ENCODE data around the gene SCGB1D2.

The SCGB1D2 gene

DNA sequence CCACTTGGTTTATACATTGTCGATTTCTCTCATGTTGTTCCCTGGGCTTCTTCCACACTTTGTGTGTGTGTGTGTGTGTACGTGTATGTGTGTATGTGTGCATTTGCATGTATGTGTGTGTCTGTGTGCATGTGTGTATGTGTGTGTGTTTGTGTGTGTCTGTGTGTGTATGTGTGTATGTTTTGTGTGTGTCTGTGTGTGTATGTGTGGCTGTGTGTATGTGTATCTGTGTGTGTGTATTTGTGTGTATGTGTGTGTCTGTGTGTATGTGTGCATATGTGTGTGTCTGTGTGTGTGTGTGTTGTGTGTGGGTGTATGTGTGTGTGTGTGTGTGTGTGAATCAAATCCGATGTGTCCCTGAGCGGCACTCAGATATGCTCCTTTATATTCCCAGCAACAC is 4.5 kb upstream of the SCGB1D2 start:
- H3K4me3 Mint-ChIP-seq, result no peak overlapping the region
- H3K27me3 Mint-ChIP-seq, result peaks cover 43% of the 10 kb centered on the region
- no peaks in the 10 kb centered on the region for H3K4me1 Mint-ChIP-seq (ENCODE audit: low read depth)
- no peaks in the 10 kb centered on the region for H3K9me3 Mint-ChIP-seq
- H3K36me3 Mint-ChIP-seq (ENCODE audit: low read depth), result no peaks in the 10 kb centered on the region
- H3K27ac Mint-ChIP-seq, result no peak overlapping the region

DNA sequence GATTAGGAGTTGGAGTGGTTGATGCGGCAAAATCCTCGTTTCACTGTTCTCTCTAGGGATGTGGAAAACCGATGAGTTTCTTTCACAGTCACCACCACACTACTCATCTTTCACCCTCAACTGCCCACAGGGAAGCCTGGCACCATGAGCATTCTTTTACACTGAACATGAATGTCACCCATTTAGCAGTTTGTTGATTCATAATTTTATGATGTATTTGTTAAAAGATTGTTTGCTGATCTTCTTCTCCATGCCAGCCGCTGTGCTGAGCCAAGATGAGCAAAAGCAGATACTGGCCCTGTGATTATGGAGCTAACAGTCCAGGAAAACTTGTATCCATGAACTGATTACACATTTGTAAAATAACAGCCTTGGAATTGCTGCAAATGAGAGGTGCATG is 3.9 kb upstream of the SCGB1D2 start:
- no peaks in the 10 kb centered on the region for H3K9me3 Mint-ChIP-seq
- no peaks in the 10 kb centered on the region for H3K4me1 Mint-ChIP-seq (ENCODE audit: low read depth)
- no peaks in the 10 kb centered on the region for H3K36me3 Mint-ChIP-seq (ENCODE audit: low read depth)
- peaks cover 40% of the 10 kb centered on the region for H3K27me3 Mint-ChIP-seq
- H3K27ac Mint-ChIP-seq, result no peak overlapping the region
- no peak overlapping the region for H3K4me3 Mint-ChIP-seq

DNA sequence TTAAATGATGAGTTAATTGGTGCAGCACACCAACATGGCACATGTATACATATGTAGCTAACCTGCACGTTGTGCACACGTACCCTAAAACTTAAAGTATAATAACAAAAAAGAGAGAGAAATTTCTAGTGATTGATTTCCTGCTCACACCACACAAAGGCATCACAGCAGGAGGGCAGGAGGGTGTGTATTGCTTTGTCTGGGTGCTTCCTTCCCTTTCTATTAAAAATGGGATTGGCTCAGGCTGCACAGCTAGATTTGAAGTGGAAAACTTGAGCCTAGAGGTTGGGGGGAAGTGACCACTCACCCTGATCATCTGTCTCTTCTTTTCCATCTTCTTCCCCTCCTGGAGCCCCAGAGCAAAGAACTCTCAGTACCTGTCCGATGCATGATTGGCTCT is 944 bp upstream of the SCGB1D2 start:
- Mint-ChIP-seq H3K27ac (no peak overlapping the region), H3K27me3 (peaks cover 28% of the 10 kb centered on the region), H3K9me3 (no peaks in the 10 kb centered on the region), H3K4me3 (no peak overlapping the region), H3K4me1 (ENCODE audit: low read depth) (no peaks in the 10 kb centered on the region), H3K36me3 (ENCODE audit: low read depth) (no peaks in the 10 kb centered on the region)

DNA sequence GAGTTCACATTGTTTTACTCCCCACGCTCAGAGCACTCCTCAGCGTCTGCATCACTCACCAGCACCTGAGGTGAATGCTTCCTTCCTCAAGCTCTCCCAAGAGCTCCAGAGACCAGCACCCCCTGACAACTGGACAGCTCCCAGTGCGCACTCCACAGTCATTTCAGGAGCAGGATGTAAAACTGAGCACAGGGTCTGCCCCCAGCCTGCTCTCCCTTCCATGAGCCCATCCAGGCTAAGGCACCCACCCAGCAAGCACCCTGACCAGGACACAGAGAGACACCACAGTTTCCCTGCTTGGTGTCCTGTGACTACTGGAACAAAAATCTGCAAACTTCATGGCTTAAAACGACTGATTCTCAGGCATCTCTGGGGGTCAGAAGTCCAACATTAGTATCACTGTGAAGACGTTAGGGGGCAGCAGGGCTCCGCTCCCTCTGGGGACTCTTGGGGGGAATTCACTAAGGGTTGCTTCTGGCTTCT is 3.3 kb downstream of the SCGB1D2 start:
- H3K27me3 Mint-ChIP-seq, result peaks cover 29% of the 10 kb centered on the region
- H3K27ac Mint-ChIP-seq, result no peak overlapping the region
- peaks cover 11% of the 10 kb centered on the region for H3K9me3 Mint-ChIP-seq
- no peaks in the 10 kb centered on the region for H3K4me1 Mint-ChIP-seq (ENCODE audit: low read depth)
- H3K4me3 Mint-ChIP-seq, result no peak overlapping the region
- peaks cover 3% of the 10 kb centered on the region for H3K36me3 Mint-ChIP-seq (ENCODE audit: low read depth)

DNA sequence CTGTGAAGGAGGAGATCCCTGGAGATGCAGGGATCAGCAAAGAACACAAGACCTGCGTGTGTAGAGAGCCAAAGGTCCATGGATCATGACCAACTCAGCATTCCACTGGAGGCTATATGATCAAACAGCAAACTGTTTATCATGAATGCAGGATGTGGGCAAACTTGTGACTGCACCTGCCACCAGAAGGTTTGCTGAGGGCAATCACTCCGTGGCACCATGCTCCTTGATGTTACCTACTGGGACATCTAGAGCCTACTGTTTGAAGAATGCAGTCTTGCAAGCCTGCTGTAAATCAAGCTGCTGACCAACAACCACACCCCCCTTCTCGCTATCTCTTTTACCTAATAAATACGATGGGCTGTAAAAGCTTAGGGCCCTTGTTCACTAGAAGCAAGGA is 9.7 kb downstream of the SCGB1D2 start:
- Mint-ChIP-seq H3K36me3 (ENCODE audit: low read depth) (peaks cover 6% of the 10 kb centered on the region), H3K27me3 (peaks cover 23% of the 10 kb centered on the region), H3K4me1 (ENCODE audit: low read depth) (no peaks in the 10 kb centered on the region), H3K27ac (no peak overlapping the region), H3K9me3 (peaks cover 30% of the 10 kb centered on the region), H3K4me3 (no peak overlapping the region)

DNA sequence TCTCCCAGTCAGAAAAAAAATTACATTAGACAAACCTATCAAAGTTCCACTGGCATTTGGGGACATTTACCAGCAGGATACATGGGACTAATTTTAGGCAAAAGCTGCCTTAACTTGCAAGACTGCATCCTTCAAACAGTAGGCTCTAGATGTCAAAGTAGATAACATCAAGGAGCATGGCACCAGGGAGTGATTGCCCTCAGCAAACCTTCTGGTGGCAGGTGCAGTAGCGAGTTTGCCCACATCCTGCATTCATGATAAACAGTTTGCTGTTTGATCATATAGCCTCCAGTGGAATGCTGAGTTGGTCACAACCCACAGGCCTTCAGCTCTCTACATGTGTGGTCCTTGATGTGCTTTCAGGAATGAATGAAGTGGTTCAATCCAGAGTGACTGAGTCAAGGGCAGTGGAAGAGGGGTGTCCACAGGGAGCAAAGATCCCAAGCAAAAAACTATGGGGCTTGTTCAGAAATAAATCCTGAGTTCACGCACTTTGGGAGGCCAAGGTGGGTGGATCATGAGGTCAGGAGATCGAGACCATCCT is 12.0 kb downstream of the SCGB1D2 start:
- peaks cover 29% of the 10 kb centered on the region for H3K27me3 Mint-ChIP-seq
- no peak overlapping the region for H3K27ac Mint-ChIP-seq
- H3K9me3 Mint-ChIP-seq, result peaks cover 30% of the 10 kb centered on the region
- peaks cover 6% of the 10 kb centered on the region for H3K36me3 Mint-ChIP-seq (ENCODE audit: low read depth)
- no peak overlapping the region for H3K4me3 Mint-ChIP-seq
- H3K4me1 Mint-ChIP-seq (ENCODE audit: low read depth), result no peaks in the 10 kb centered on the region

DNA sequence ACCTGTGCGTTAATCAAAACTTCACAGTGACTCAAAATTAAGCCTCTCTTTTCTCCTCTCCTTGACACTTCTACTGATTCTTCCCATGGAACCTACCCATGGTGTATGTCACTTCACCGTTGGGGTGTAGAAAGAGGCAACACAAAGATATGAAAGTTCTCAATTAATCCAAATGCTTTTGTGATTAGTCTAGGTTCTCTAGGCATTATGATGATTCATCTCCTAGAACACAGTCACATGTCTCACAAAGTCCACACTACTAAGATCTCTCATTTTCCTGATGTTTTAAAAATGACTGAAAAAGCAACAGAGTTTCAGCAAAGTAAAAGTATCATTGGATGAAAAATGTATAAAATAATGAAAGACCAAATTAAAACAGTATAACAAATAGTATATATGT is 14.2 kb downstream of the SCGB1D2 start:
- H3K36me3 Mint-ChIP-seq (ENCODE audit: low read depth), result peaks cover 3% of the 10 kb centered on the region
- H3K4me3 Mint-ChIP-seq, result no peak overlapping the region
- H3K27me3 Mint-ChIP-seq, result peaks cover 23% of the 10 kb centered on the region
- peaks cover 12% of the 10 kb centered on the region for H3K9me3 Mint-ChIP-seq
- H3K27ac Mint-ChIP-seq, result no peak overlapping the region
- no peaks in the 10 kb centered on the region for H3K4me1 Mint-ChIP-seq (ENCODE audit: low read depth)

DNA sequence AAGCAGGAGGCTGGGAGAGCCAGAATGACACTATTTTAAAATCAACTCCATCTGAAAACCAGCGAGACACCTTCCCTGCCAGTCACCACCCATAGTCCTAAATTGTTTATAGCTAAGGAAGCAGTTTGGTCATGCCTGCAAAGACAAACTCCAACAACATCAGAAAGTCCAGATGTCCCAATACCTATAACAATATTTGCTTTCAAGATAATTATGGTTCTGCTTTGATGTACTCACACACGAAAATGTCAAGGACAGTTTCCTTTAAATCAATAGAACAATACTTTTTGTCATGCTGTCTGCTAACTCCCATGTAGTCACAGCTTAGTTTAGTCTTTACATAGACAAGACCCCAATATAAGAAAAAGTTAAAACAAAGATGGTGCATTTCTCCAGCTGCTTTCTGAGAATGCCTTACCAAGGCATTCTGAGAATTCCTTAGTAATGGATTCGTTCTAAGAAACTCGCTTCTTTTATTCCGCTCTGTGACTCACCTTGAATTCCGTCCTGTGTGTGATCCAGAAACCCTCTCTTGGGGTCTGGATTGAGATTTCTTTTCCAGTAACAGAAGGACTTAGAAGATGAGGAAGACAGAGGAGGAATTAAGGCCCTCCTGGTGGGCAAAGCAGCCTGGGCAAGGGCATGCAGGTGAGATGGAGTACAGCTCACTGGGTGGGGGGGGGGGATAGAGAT is 18.4 kb downstream of the SCGB1D2 start:
- Mint-ChIP-seq H3K36me3 (ENCODE audit: low read depth) (no peaks in the 10 kb centered on the region), H3K27ac (no peak overlapping the region), H3K4me3 (no peak overlapping the region), H3K27me3 (peaks cover 42% of the 10 kb centered on the region), H3K4me1 (ENCODE audit: low read depth) (peaks cover 20% of the 10 kb centered on the region), H3K9me3 (no peaks in the 10 kb centered on the region)

DNA sequence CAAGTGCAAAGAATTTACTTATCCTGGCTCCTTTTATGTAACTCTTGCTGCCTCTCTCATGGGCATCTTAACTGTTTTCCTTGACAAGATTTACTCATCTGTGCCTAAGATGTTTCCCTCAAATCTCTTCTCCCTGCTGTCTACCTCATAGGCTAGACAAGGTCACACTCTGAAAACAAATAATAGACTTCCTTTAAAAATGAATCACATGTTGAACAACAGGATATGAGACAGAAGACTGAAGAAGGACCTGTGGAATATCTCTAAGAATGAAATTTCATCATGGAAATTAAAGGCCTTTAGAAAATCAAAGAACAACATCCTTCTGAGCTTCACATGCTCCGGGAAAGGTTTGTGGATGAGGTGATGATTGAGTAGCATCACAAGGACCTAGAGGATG is 22.0 kb downstream of the SCGB1D2 start:
- peak overlapping the region; percentile 63 for H3K27ac Mint-ChIP-seq
- no peaks in the 10 kb centered on the region for H3K9me3 Mint-ChIP-seq
- peaks cover 47% of the 10 kb centered on the region for H3K4me1 Mint-ChIP-seq (ENCODE audit: low read depth)
- no peaks in the 10 kb centered on the region for H3K36me3 Mint-ChIP-seq (ENCODE audit: low read depth)
- H3K27me3 Mint-ChIP-seq, result peaks cover 28% of the 10 kb centered on the region
- H3K4me3 Mint-ChIP-seq, result no peak overlapping the region

DNA sequence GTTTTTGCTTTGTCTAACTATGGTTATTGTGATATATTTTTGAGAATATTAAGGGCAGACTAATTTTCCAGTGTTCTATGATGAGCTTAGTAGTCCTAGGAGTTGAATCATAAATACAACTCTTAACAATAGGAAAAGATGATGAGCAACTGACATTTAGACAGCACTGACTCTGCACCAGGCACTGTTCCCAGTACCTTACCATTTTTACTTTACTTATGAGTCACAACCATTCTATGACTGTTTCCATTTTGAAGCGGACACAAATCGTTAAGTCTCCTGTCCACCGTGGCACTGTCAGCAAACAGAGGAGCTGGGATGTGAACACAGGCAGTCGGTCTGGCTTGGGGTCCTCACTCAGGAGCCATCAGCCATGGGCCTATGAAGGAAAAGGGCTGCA is 24.5 kb downstream of the SCGB1D2 start:
- Mint-ChIP-seq H3K9me3 (no peaks in the 10 kb centered on the region), H3K4me3 (no peak overlapping the region), H3K27ac (peak overlapping the region; percentile 67), H3K27me3 (peaks cover 31% of the 10 kb centered on the region), H3K36me3 (ENCODE audit: low read depth) (no peaks in the 10 kb centered on the region), H3K4me1 (ENCODE audit: low read depth) (peaks cover 47% of the 10 kb centered on the region)

DNA sequence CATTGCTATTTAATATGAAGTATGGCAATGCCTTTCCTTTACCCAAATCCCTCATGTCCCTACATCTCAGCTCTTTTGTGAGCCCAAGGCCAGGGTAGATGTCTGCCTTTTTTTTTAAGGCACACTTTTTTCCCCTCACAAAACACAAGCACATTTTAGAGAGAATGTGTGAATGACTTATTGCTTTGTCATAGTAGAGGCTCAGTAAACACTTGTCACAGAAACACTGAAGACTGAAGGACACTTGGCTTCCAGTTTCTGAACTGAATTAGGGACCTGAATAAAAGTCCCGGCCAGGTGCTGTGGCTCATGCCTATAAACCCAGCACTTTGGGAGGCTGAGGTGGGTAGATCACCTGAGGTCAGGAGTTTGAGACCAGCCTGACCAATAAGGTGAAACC is 25.0 kb downstream of the SCGB1D2 start:
- Mint-ChIP-seq H3K9me3 (no peaks in the 10 kb centered on the region), H3K27ac (peak overlapping the region; percentile 64), H3K4me1 (ENCODE audit: low read depth) (peaks cover 47% of the 10 kb centered on the region), H3K4me3 (no peak overlapping the region), H3K36me3 (ENCODE audit: low read depth) (no peaks in the 10 kb centered on the region), H3K27me3 (peaks cover 27% of the 10 kb centered on the region)

DNA sequence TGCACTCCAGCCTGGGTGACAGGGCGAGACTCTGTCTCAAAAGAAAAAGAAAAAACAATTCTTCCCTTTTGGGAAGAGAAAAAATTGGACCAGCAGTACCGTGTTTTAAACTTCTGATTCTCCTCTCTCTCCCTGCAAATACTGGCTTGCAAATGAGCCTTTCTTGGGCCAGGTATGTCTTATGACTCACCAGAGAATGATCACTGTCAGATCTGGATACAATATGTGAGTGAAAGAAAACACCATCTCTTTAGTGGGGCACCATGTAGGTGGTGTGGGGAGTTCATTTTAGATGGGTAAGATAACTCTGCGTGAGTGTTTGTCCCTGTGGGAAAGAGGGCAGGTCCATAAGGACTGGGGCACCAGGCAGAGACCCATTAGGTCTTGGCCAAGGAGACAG is 25.5 kb downstream of the SCGB1D2 start:
- Mint-ChIP-seq H3K4me3 (no peak overlapping the region), H3K27me3 (peaks cover 27% of the 10 kb centered on the region), H3K9me3 (no peaks in the 10 kb centered on the region), H3K4me1 (ENCODE audit: low read depth) (peaks cover 47% of the 10 kb centered on the region), H3K36me3 (ENCODE audit: low read depth) (no peaks in the 10 kb centered on the region), H3K27ac (peak overlapping the region; percentile 17)

DNA sequence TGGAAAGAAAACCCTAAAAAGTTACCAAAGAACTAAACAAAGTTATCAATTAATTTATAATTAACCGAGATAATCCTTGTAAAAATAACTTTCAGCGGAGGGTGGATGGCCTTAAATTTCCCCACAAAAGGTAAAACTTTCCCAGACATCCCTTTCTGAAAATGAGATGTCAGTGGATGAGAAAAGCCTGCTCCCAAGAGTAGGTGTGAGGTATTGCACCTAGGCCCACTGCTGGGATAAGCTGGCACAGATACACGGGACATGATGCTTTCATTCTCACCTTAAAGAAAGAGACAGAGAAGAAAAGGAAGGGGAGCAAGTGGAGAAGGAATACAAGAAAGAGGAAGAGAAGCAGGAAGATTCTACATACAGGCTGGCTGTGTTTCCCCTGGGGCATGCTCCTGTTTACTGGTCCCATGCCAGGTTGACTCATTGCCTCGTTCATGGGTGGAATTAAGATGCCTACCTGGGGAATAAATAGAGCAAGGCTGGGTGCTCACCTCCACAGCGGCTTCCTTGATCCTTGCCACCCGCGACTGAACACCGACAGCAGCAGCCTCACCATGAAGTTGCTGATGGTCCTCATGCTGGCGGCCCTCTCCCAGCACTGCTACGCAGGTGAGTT is 27.7 kb downstream of the SCGB1D2 start, which contains the start of gene SCGB2A2:
SCGB2A2 (plus strand) TSS at position 505 of the 625 bp plus-strand sequence; CDS start at position 564, 59 bp downstream.
- no peak within 1 kb of the TSS for H3K27ac Mint-ChIP-seq
- H3K9me3 Mint-ChIP-seq, result no peaks in the 10 kb centered on the region
- peaks cover 14% of the 10 kb centered on the region for H3K27me3 Mint-ChIP-seq
- no peaks in the 10 kb centered on the region for H3K36me3 Mint-ChIP-seq (ENCODE audit: low read depth)
- peaks cover 34% of the 10 kb centered on the region for H3K4me1 Mint-ChIP-seq (ENCODE audit: low read depth)
- no peak within 1 kb of the TSS for H3K4me3 Mint-ChIP-seq

DNA sequence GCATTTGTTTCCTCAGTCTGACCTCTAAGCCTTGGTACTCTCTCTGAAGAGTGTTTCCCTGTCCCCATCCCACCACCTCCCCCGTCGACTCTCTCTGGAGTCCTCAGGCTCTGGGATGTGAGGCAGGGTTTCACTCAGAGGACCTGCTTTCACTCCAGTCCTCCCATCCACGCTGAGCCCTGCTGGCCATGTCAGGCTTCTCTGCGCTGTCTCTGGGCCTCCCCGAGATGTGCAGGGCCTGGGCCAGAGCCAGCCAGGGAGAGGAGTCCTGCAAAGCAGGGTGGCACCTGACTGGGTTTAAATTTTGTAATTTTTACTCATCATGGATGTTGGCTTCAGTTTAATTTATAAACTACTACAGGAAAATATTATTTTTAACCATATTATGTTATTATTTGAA is 31.2 kb downstream of the SCGB1D2 start:
- H3K27me3 Mint-ChIP-seq, result peaks cover 10% of the 10 kb centered on the region
- H3K4me1 Mint-ChIP-seq (ENCODE audit: low read depth), result no peaks in the 10 kb centered on the region
- no peaks in the 10 kb centered on the region for H3K9me3 Mint-ChIP-seq
- no peaks in the 10 kb centered on the region for H3K36me3 Mint-ChIP-seq (ENCODE audit: low read depth)
- no peak overlapping the region for H3K27ac Mint-ChIP-seq
- H3K4me3 Mint-ChIP-seq, result no peak overlapping the region

DNA sequence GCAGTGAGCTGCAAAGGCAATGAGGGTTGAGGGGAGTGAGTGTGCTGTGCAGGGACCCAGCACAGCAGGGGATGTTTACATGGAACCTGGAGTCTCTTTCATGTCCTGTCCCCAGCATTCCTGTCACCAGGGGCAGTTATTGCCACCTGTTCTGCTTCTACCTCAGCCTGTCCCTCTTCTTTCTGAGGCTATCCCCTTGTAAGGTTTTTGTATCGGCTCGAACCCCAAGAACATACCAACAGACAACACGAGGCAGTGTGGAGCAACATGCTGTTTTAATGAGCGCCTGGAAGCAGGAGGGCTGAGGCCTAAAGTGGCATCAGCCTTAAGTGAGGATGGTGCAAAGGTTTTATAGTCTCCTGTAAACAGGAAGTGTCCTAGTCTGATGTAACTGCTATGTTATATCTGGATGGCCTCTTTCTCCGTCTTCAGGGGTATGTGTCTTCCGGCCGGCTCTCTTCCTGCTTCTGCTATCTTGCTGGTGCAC is 31.8 kb downstream of the SCGB1D2 start:
- no peaks in the 10 kb centered on the region for H3K9me3 Mint-ChIP-seq
- no peaks in the 10 kb centered on the region for H3K4me1 Mint-ChIP-seq (ENCODE audit: low read depth)
- peaks cover 5% of the 10 kb centered on the region for H3K27me3 Mint-ChIP-seq
- H3K36me3 Mint-ChIP-seq (ENCODE audit: low read depth), result no peaks in the 10 kb centered on the region
- H3K27ac Mint-ChIP-seq, result no peak overlapping the region
- no peak overlapping the region for H3K4me3 Mint-ChIP-seq
